Stomach smooth muscle (tissue), 2 donors: ENCODE results near the gene LIN37.

Experiments
- H3K27ac ChIP-seq: one replicate; pipeline ENCODE4 v1.7.0; 2013; ENCODE audit warnings: mild to moderate bottlenecking, low read length, inconsistent platforms
- H3K27me3 ChIP-seq, 2 donors: one replicate each; pipeline ENCODE4 v1.7.0; 2013; ENCODE audit warnings: low read length in 2 of 2; ENCODE audit not compliant: insufficient read depth in 2 of 2, control insufficient read depth in 1 of 2
- H3K36me3 ChIP-seq, 2 donors: one replicate each; pipeline ENCODE4 v1.7.0; 2013; ENCODE audit warnings: low read length in 2 of 2; ENCODE audit not compliant: control insufficient read depth in 2 of 2, insufficient read depth in 2 of 2
- H3K4me1 ChIP-seq: one replicate; pipeline ENCODE4 v1.7.0; 2013; ENCODE audit warnings: low read length; ENCODE audit not compliant: control insufficient read depth, insufficient read depth
- H3K4me3 ChIP-seq, 2 donors: one replicate each; pipeline ENCODE4 v1.7.0; 2013; ENCODE audit warnings: low read length in 2 of 2
- H3K9ac ChIP-seq, 2 donors: one replicate each; pipeline ENCODE4 v1.7.0; 2013; ENCODE audit warnings: low read length in 2 of 2, mild to moderate bottlenecking in 1 of 2
- H3K9me3 ChIP-seq, 2 donors: one replicate each; pipeline ENCODE4 v1.7.0; 2013; ENCODE audit warnings: low read length in 2 of 2; ENCODE audit not compliant: control insufficient read depth in 2 of 2
- donor health status: healthy.
- donor health status: Pancreatic carcinoma.

LIN37 gene

DNA sequence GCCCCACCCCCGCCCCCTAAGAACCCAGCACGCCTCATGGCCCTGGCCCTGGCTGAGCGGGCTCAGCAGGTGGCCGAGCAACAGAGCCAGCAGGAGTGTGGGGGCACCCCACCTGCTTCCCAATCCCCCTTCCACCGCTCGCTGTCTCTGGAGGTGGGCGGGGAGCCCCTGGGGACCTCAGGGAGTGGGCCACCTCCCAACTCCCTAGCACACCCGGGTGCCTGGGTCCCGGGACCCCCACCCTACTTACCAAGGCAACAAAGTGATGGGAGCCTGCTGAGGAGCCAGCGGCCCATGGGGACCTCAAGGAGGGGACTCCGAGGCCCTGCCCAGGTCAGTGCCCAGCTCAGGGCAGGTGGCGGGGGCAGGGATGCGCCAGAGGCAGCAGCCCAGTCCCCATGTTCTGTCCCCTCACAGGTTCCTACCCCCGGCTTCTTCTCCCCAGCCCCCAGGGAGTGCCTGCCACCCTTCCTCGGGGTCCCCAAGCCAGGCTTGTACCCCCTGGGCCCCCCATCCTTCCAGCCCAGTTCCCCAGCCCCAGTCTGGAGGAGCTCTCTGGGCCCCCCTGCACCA is 38.9 kb downstream of the LIN37 start:
- Histone ChIP-seq H3K4me1 (no peaks in the 10 kb centered on the region), H3K36me3 (peaks cover 0 to 8% of the 10 kb centered on the region in 2 donors), H3K27me3 (no peaks in the 10 kb centered on the region), H3K9me3 (no peaks in the 10 kb centered on the region), H3K27ac (no peak overlapping the region), H3K9ac (no peak overlapping the region), H3K4me3 (no peak overlapping the region)

DNA sequence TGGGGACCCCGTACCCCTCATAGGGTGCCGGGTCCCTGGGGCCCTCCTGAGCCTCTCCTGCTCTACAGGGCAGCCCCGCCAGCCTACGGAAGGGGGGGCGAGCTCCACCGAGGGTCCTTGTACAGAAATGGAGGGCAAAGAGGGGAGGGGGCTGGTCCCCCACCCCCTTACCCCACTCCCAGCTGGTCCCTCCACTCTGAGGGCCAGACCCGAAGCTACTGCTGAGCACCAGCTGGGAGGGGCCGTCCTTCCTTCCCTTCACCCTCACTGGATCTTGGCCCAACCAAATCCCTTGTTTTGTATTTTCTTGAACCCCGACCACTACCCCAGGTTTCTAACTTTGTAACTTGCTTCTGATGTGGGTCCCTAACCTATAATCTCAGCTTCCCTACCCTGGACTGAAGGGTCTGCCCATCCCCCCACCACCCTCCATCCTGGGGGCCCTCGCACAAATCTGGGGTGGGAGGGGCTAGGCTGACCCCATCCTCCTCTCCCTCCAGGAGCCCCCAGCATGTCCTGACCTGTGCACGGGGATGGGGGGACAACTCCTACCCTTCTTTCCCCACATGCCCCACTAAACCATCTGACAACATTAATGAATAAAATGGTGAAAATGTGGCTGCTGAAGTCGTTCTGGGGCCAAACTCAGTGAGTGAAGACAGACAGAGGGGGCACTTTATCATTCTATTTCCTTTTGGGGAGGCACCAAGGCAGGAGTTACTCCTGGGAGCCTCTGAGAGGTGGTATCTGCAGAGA is 40.0 kb downstream of the LIN37 start:
- no peaks in the 10 kb centered on the region for H3K4me1 ChIP-seq
- no peaks in the 10 kb centered on the region for H3K36me3 ChIP-seq
- H3K27me3 ChIP-seq, result peaks cover 0 to 2% of the 10 kb centered on the region in 2 donors
- H3K9ac ChIP-seq, result no peak overlapping the region
- H3K9me3 ChIP-seq, result no peaks in the 10 kb centered on the region
- no peak overlapping the region for H3K4me3 ChIP-seq
- H3K27ac ChIP-seq, result no peak overlapping the region

- no peak overlapping the region for H3K4me3 ChIP-seq
- peaks cover 0 to 2% of the 10 kb centered on the region in 2 donors for H3K27me3 ChIP-seq
- no peaks in the 10 kb centered on the region for H3K36me3 ChIP-seq
- no peak overlapping the region for H3K9ac ChIP-seq
- no peaks in the 10 kb centered on the region for H3K4me1 ChIP-seq
- no peak overlapping the region for H3K27ac ChIP-seq
- H3K9me3 ChIP-seq, result no peaks in the 10 kb centered on the region
These were observed 41.0 kb downstream of the LIN37 start for GRCh38 chr19:35789195-35789977.

DNA sequence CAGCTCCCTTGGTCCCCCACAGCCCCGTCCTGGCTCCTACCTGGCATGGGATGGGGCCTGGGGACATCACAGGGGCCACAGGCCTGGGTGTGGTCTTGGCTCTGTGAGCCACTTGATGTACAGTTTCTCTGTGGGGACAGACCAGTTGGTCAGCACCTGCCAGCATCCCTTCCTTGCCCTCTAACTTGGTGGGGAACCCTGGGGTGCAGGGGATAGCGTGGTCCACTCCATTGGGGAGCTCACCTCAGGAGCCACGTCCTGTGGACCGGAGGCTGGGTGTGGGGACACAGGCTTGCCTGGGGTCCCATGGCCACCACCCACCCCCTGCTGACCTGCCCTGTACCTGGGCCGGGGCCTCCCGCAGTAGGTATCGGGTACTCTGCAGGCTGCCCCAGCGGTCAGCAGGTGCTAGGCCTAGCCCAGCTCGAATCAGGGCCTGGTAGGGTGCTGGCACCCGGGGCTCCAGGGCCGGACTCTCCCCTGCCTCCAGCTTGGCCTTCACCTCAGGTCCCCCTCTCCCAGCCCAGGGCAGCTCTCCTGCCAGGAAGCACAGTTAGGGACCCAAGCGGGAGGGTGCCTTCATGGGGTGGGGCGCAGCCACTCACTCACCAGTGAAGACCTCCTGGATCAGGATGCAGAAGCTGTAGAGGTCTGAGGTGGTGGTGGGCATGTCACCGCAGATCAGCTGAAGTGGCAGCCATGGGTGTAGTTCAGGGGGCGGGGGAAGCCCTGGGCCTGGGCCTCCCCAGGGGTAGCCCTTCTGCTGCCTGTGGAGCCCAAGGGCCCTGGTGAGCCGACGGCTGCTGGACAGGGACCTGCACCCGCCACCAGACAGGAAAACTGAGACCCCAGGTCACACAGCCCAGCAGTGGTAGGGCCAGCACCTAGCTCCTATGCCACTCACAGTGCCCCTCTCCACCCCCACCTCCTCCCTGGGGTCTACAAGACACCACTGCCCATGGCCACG is 41.9 kb downstream of the LIN37 start:
- no peak overlapping the region for H3K27ac ChIP-seq
- no peaks in the 10 kb centered on the region for H3K4me1 ChIP-seq
- H3K9me3 ChIP-seq, result no peaks in the 10 kb centered on the region
- no peak overlapping the region for H3K9ac ChIP-seq
- H3K36me3 ChIP-seq, result no peaks in the 10 kb centered on the region
- no peak overlapping the region for H3K4me3 ChIP-seq
- H3K27me3 ChIP-seq, result peaks cover 0 to 2% of the 10 kb centered on the region in 2 donors

GRCh38 chr19:35790981-35791813 is 42.8 kb downstream of the LIN37 start:
- peaks cover 0 to 2% of the 10 kb centered on the region in 2 donors for H3K27me3 ChIP-seq
- no peaks in the 10 kb centered on the region for H3K4me1 ChIP-seq
- no peaks in the 10 kb centered on the region for H3K36me3 ChIP-seq
- no peaks in the 10 kb centered on the region for H3K9me3 ChIP-seq
- H3K9ac ChIP-seq, result no peak overlapping the region
- no peak overlapping the region for H3K4me3 ChIP-seq
- H3K27ac ChIP-seq, result no peak overlapping the region

- no peak overlapping the region for H3K4me3 ChIP-seq
- no peaks in the 10 kb centered on the region for H3K36me3 ChIP-seq
- no peak overlapping the region for H3K27ac ChIP-seq
- H3K9me3 ChIP-seq, result no peaks in the 10 kb centered on the region
- no peak overlapping the region for H3K9ac ChIP-seq
- H3K27me3 ChIP-seq, result peaks cover 6% of the 10 kb centered on the region in 2 donors
- H3K4me1 ChIP-seq, result no peaks in the 10 kb centered on the region
These were observed 43.5 kb downstream of the LIN37 start for GRCh38 chr19:35791814-35792279.

DNA sequence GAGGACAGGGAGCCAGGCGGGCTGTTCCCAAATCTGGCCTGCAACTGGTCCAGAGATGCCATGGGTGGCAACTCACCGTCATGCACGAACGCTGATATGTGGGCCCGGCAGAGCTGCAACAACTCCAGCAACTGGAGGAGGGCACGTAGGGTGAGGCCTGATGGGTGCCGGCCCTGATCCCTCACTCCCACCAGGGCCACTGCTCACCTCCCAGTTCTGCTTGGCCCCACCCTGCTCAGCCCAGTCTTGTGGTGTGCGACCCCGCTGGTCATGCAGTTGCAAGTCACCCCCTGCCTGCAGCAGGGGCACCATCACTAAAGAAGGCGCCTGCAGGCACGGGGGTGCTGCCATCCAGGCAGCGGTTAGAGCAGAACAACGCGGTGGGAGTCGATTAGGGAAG is 43.9 kb downstream of the LIN37 start:
- Histone ChIP-seq H3K4me3 (no peak overlapping the region), H3K9me3 (no peaks in the 10 kb centered on the region), H3K27me3 (peaks cover 10% of the 10 kb centered on the region in 2 donors), H3K9ac (no peak overlapping the region), H3K4me1 (no peaks in the 10 kb centered on the region), H3K27ac (no peak overlapping the region), H3K36me3 (no peaks in the 10 kb centered on the region)

- no peak overlapping the region for H3K4me3 ChIP-seq
- no peak overlapping the region for H3K9ac ChIP-seq
- H3K27ac ChIP-seq, result no peak overlapping the region
- no peaks in the 10 kb centered on the region for H3K9me3 ChIP-seq
- H3K27me3 ChIP-seq, result peaks cover 14 to 16% of the 10 kb centered on the region in 2 donors
- H3K4me1 ChIP-seq, result no peaks in the 10 kb centered on the region
- H3K36me3 ChIP-seq, result no peaks in the 10 kb centered on the region
These were observed 44.5 kb downstream of the LIN37 start for GRCh38 chr19:35792888-35793287.

DNA sequence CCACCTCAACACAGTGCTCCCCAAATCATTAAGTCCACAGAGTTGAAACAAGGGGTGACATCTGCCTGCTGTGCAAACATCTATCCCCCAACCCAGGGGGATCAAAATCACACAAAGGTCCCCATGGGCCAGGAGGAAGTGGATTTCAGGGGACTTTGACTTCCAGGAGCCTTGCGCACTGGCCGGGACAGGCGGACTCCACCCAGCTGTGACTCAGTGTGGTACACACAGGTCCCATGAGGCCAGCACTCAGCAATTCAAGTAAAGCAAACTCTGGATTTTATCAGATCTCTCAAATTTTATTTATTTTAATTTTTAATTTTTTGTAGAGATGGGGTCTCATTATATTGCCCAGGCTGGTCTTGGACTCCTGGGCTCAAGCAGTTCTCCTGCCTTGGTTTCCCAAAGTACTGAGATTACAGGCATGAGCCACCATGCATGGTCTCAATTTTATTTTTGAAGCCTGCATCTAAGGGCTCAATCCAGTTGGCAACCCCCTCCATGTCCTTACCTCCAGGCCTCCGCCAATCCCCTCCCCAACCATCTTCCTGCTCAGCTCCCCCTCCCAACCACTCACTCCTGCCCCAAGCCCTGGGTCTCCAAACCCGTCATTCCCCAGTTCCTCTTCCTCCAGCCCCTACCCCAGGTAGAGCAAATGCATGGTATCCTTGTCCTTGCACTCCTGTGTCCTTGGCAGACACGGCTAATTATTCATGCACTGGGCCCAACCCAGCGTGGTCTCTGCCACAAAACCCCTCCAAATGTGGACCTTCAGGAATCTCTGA is 45.2 kb downstream of the LIN37 start:
- H3K27me3 ChIP-seq, result peaks cover 16 to 17% of the 10 kb centered on the region in 2 donors
- no peak overlapping the region for H3K27ac ChIP-seq
- H3K9me3 ChIP-seq, result no peaks in the 10 kb centered on the region
- no peaks in the 10 kb centered on the region for H3K4me1 ChIP-seq
- H3K36me3 ChIP-seq, result no peaks in the 10 kb centered on the region
- H3K9ac ChIP-seq, result no peak overlapping the region
- H3K4me3 ChIP-seq, result no peak overlapping the region
